ENCODE measurements around the gene SAV1.

The SAV1 gene

GRCh38 chr14:50599700-50600444 lies 68.2 kb downstream of the SAV1 start:
- no peaks in the 10 kb centered on the region for H3K27me3 ChIP-seq
- H3K36me3 ChIP-seq = no peaks in the 10 kb centered on the region
- H3K9me3 ChIP-seq = no peaks in the 10 kb centered on the region
- no peak overlapping the region for H3K4me3 ChIP-seq
- H3K9ac ChIP-seq = no peak overlapping the region
- no peaks in the 10 kb centered on the region for H4K20me1 ChIP-seq
- no peak for TF ChIP-seq Cebpa-rat (IDR thresholded peaks at IDR 0.05)
- no peak overlapping the region for H3K4me2 ChIP-seq
- no peak overlapping the region for H3K27ac ChIP-seq
- peaks cover 12% of the 10 kb centered on the region; the same call in 1 of the 2 replicates for H3K4me1 ChIP-seq

GRCh38 chr14:50598765-50599164 lies 69.3 kb downstream of the SAV1 start:
- H3K9ac ChIP-seq = no peak overlapping the region
- no peaks in the 10 kb centered on the region for H3K9me3 ChIP-seq
- no peaks in the 10 kb centered on the region for H3K27me3 ChIP-seq
- TF ChIP-seq Cebpa-rat (IDR thresholded peaks at IDR 0.05) = no peak
- H4K20me1 ChIP-seq = no peaks in the 10 kb centered on the region
- no peak overlapping the region for H3K27ac ChIP-seq
- H3K4me2 ChIP-seq = no peak overlapping the region
- peaks cover 12% of the 10 kb centered on the region; the same call in 1 of the 2 replicates for H3K4me1 ChIP-seq
- H3K36me3 ChIP-seq = no peaks in the 10 kb centered on the region
- H3K4me3 ChIP-seq = no peak overlapping the region

GRCh38 chr14:50594577-50595316 lies 73.4 kb downstream of the SAV1 start:
- Histone ChIP-seq H3K4me2 (no peak overlapping the region), H4K20me1 (no peaks in the 10 kb centered on the region), H3K4me3 (no peak overlapping the region), H3K4me1 (no peaks in the 10 kb centered on the region), H3K36me3 (no peaks in the 10 kb centered on the region), H3K27me3 (no peaks in the 10 kb centered on the region), H3K27ac (no peak overlapping the region), H3K9ac (no peak overlapping the region), H3K9me3 (no peaks in the 10 kb centered on the region)
- no peak for TF ChIP-seq Cebpa-rat (IDR thresholded peaks at IDR 0.05)

GRCh38 chr14:50590464-50590863 lies 77.6 kb downstream of the SAV1 start:
- Histone ChIP-seq H3K9me3 (no peaks in the 10 kb centered on the region), H3K9ac (no peak overlapping the region), H3K4me1 (no peaks in the 10 kb centered on the region), H3K27me3 (no peaks in the 10 kb centered on the region), H3K4me3 (no peak overlapping the region), H3K36me3 (no peaks in the 10 kb centered on the region), H3K27ac (no peak overlapping the region), H4K20me1 (no peaks in the 10 kb centered on the region), H3K4me2 (no peak overlapping the region)
- no peak for TF ChIP-seq Cebpa-rat (IDR thresholded peaks at IDR 0.05)
